B cell (primary cell): ENCODE data around the gene PSMA1. TPM values are rescaled to one million over a fixed set of nuclear protein-coding genes. Genes with fewer than 3 reads are reported as not detected.

ENCODE experiments used
- ATAC-seq: fragments of 200-7000 bp; cut with Tn5 transposase; one replicate; pipeline ENCODE4 v1.10.0; 2021; ENCODE audit warnings: low read depth, mild to moderate bottlenecking, moderate number of reproducible peaks, moderate library complexity
- CTCF ChIA-PET: fragments of 350-600 bp; sonication (Branson Sonifier 250); formaldehyde crosslinking; loops from one replicate; lab custom pipeline; 2021; ENCODE audit warnings: antibody characterized with exemption, inconsistent platforms; lab: Charles Lee
- POLR2A ChIA-PET: fragments of 350-600 bp; sonication (Branson Sonifier 250); formaldehyde crosslinking; loops from one replicate; lab custom pipeline; 2021; ENCODE audit warnings: antibody characterized with exemption; lab: Charles Lee
- DNase-seq: peaks from one replicate; pipeline ENCODE4 v3.0.0; 2013
- H2AFZ ChIP-seq: 2 replicates; pipeline ENCODE4 v1.6.1; 2012; ENCODE audit warnings: mild to moderate bottlenecking, low read depth, low read length; ENCODE audit not compliant: insufficient read depth, poor library complexity, severe bottlenecking
- H3K27ac ChIP-seq, 2 donors: 1 replicate in 1 of 2; 2 replicates in 1 of 2; pipeline ENCODE4 v1.5.1; 2012 to 2013; ENCODE audit warnings: low read length in 2 of 2, mild to moderate bottlenecking in 2 of 2, moderate library complexity in 1 of 2
- H3K27me3 ChIP-seq, 4 experiments: fragments of 200-600 bp in 1 of 4; sonication (generic) in 1 of 4; replicated peaks in 1 of 4; 1 replicate in 2 of 4; 2 replicates in 2 of 4; pipeline versions ENCODE4 v1.6.1 to v1.7.0; 2013 to 2016; ENCODE audit warnings: low read length in 3 of 4, mild to moderate bottlenecking in 2 of 4, mixed read lengths in 1 of 4, moderate library complexity in 1 of 4; ENCODE audit not compliant: insufficient read depth in 4 of 4, control insufficient read depth in 3 of 4; ENCODE audit errors: control extremely low read depth in 1 of 4
- H3K36me3 ChIP-seq, 2 experiments: replicated peaks in 1 of 2; 1 replicate in 1 of 2; 2 replicates in 1 of 2; pipeline versions ENCODE4 v1.6.1 to v1.7.1; 2013; ENCODE audit warnings: low read length in 1 of 2; ENCODE audit not compliant: insufficient read depth in 2 of 2, control insufficient read depth in 1 of 2; ENCODE audit errors: control extremely low read depth in 1 of 2, extremely low read depth in 1 of 2
- H3K4me1 ChIP-seq, 2 donors: fragments of 200-600 bp in 1 of 2; sonication (generic) in 1 of 2; 1 replicate in 1 of 2; 2 replicates in 1 of 2; pipeline versions ENCODE4 v1.5.1 to v1.6.1; 2013 to 2017; ENCODE audit warnings: low read length in 2 of 2; ENCODE audit not compliant: control insufficient read depth in 2 of 2, insufficient read depth in 2 of 2
- H3K4me2 ChIP-seq: replicated peaks from 2 replicates; pipeline ENCODE3; 2012; ENCODE audit warnings: mild to moderate bottlenecking, low read depth, low read length; ENCODE audit not compliant: poor library complexity, severe bottlenecking
- H3K4me3 ChIP-seq, 5 experiments: fragments of 200-600 bp in 1 of 5; sonication (generic) in 1 of 5; 1 replicate in 3 of 5; 2 replicates in 2 of 5; pipeline versions ENCODE4 v1.5.1 to v1.7.0; 2011 to 2016; ENCODE audit warnings: low read length in 4 of 5, mild to moderate bottlenecking in 4 of 5, low read depth in 2 of 5, control low read depth in 1 of 5, moderate library complexity in 1 of 5; ENCODE audit not compliant: insufficient read depth in 1 of 5; ENCODE audit errors: control extremely low read depth in 1 of 5, extremely low read depth in 1 of 5
- H3K79me2 ChIP-seq: fragments of 200-600 bp; sonication (generic); one replicate; pipeline ENCODE4 v1.6.0; 2016; ENCODE audit warnings: low read length; ENCODE audit not compliant: control insufficient read depth, insufficient read depth
- H3K9ac ChIP-seq: fragments of 200-600 bp; sonication (generic); 2 replicates; pipeline ENCODE4 v1.6.1; 2017; ENCODE audit warnings: mild to moderate bottlenecking, low read length, moderate library complexity
- H3K9me3 ChIP-seq, 3 donors: one replicate each; pipeline versions ENCODE4 v1.6.1 to v1.7.1; 2013; ENCODE audit warnings: low read length in 2 of 3; ENCODE audit not compliant: control insufficient read depth in 2 of 3, insufficient read depth in 1 of 3; ENCODE audit errors: control extremely low read depth in 1 of 3
- H4K20me1 ChIP-seq: 2 replicates; pipeline ENCODE4 v1.6.0; 2012; ENCODE audit warnings: mild to moderate bottlenecking, low read length; ENCODE audit not compliant: insufficient read depth, control insufficient read depth, poor library complexity, severe bottlenecking
- H3K27ac Mint-ChIP-seq: one replicate; pipeline ENCODE4 v1.8.0; 2021; ENCODE audit warnings: mixed read lengths
- H3K27me3 Mint-ChIP-seq: one replicate; pipeline ENCODE4 v1.8.0; 2021; ENCODE audit warnings: mixed read lengths
- H3K4me1 Mint-ChIP-seq: one replicate; pipeline ENCODE4 v1.8.0; 2021; ENCODE audit warnings: mixed read lengths
- H3K4me3 Mint-ChIP-seq: one replicate; pipeline ENCODE4 v1.8.0; 2021; ENCODE audit warnings: mixed read lengths
- H3K9me3 Mint-ChIP-seq: one replicate; pipeline ENCODE4 v1.8.0; 2022; ENCODE audit warnings: mixed read lengths; ENCODE audit not compliant: insufficient read depth
- EZH2 ChIP-seq: IDR thresholded peaks from 2 replicates; pipeline ENCODE4 v1.6.1; 2012; ENCODE audit warnings: borderline replicate concordance, low read depth, mild to moderate bottlenecking, moderate library complexity, low read length; ENCODE audit not compliant: insufficient read depth, poor library complexity, severe bottlenecking
- WGBS: methylation state at CpG from one replicate; pipeline ENCODE4 v1.1.5; 2013; ENCODE audit warnings: missing lambda C conversion rate; ENCODE audit not compliant: insufficient coverage; 5-methylcytosine and 5-hydroxymethylcytosine counted together
- intact Hi-C: fragments of 100-400 bp; cut with micrococcal nuclease; formaldehyde crosslinking; loops from one replicate; pipeline ENCODE4 v1.10.0; 2022
- polyA plus RNA-seq: library from polyadenylated mRNA; depleted of rRNA; stranded (reverse); fragments of >200 nt; gene quantifications from 2 replicates; pipeline ENCODE4 v1.2.3, GENCODE V29; 2012
- total RNA-seq, 2 donors: library from RNA; stranded (reverse); fragments of 120-200 nt in 1 of 2; gene quantifications; 1 replicate in 1 of 2; 2 replicates in 1 of 2; pipeline versions ENCODE4 v1.2.3 to v1.2.4, GENCODE V29; 2013 to 2022
- TF ChIP-seq, protein P1 (sequence below): fragments of 200-600 bp; IDR thresholded peaks from one replicate; pipeline ENCODE4 v1.8.0; 2022; ENCODE audit warnings: antibody characterized with exemption, mild to moderate bottlenecking

PSMA1 gene
- total and polyA plus RNA-seq, 2 donors (not counting 1 experiment from before 2014, with no cell fraction given) = 91.4 to 123 TPM

DNA sequence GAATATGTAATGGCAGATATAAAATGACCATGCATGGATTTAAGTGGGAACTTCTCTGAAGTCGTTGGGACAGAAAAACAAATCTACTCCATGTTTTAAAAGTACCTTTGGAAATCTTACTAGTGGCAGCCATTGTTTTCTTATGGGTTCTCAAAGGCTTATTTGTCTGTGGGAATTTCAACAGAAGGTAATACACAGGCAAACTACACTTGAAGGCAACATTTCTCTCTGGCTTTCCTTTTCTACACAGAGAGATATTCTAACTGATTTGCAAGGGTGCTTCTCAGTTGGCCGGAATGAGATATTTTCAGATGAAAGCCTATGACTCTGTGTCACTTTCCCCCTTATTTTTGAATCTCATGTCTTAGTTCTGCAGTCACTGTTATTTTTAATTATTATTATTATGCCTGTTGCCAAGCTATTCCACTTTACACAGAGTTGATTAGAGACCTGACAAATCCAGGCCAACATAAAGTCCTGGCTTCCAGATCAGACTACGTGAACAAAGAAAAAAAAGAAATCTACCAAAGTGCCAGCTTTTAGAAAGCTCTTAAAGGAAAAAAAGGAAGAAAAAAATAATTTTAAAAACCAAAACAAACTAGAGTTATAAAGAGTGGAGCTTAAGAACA, 18.9 kb upstream of the PSMA1 start:
- no peak overlapping the region for H3K4me3 ChIP-seq
- CTCF ChIA-PET = interaction anchor here (0.6 to 11.1 kb wide), 5 partner anchors 30 to 536 kb away, joined by 3 to 92 read pairs (median 6); partner anchors contain the start of genes CYP2R1 and PDE3B
- TF ChIP-seq, protein P1, sequence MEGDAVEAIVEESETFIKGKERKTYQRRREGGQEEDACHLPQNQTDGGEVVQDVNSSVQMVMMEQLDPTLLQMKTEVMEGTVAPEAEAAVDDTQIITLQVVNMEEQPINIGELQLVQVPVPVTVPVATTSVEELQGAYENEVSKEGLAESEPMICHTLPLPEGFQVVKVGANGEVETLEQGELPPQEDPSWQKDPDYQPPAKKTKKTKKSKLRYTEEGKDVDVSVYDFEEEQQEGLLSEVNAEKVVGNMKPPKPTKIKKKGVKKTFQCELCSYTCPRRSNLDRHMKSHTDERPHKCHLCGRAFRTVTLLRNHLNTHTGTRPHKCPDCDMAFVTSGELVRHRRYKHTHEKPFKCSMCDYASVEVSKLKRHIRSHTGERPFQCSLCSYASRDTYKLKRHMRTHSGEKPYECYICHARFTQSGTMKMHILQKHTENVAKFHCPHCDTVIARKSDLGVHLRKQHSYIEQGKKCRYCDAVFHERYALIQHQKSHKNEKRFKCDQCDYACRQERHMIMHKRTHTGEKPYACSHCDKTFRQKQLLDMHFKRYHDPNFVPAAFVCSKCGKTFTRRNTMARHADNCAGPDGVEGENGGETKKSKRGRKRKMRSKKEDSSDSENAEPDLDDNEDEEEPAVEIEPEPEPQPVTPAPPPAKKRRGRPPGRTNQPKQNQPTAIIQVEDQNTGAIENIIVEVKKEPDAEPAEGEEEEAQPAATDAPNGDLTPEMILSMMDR = no peak
- TF ChIP-seq EZH2 = no peak
- ATAC-seq (no peak), DNase-seq (no peak)
- Mint-ChIP-seq H3K27ac (no peak overlapping the region), H3K27me3 (peaks cover 9% of the 10 kb centered on the region), H3K9me3 (no peaks in the 10 kb centered on the region), H3K4me3 (no peak overlapping the region), H3K4me1 (peaks cover 7% of the 10 kb centered on the region)
- no peak overlapping the region for H3K9ac ChIP-seq
- H3K9me3 ChIP-seq = no peaks in the 10 kb centered on the region
- POLR2A ChIA-PET = interaction anchor here (0.6 to 0.7 kb wide), 2 partner anchors 106 to 176 kb away, joined by 3 to 8 read pairs; no protein-coding TSS in a partner anchor
- H3K27me3 ChIP-seq = peaks cover 0 to 3% (median 0%) of the 10 kb centered on the region in 4 experiments
- H3K4me2 ChIP-seq = no peak overlapping the region
- H3K27ac ChIP-seq = no peak overlapping the region
- H3K4me1 ChIP-seq = no peaks in the 10 kb centered on the region
- no CpG with 5 or more reads among the region's 3 CpGs for WGBS
- no peaks in the 10 kb centered on the region for H4K20me1 ChIP-seq
- no peaks in the 10 kb centered on the region for H3K36me3 ChIP-seq
- intact Hi-C loops = loop anchor here (5.0 kb wide), 5 partner anchors 38 to 538 kb away; no protein-coding TSS in a partner anchor
- no peaks in the 10 kb centered on the region for H3K79me2 ChIP-seq
- no peak overlapping the region for H2AFZ ChIP-seq
